GM18498 (cell line): ENCODE results near the gene SEC14L1.

Experiments
- ATAC-seq: cut with Tn5 transposase; IDR thresholded peaks from one replicate; pipeline ENCODE4 v1.9.1; 2021; ENCODE audit warnings: mild to moderate bottlenecking, moderate library complexity; ENCODE audit not compliant: unreplicated experiment

SEC14L1 gene

GRCh38 chr17:77188084-77189066 is 47.6 kb downstream of the SEC14L1 start:
- ATAC-seq, result no peak

GRCh38 chr17:77189148-77189547 is 48.4 kb downstream of the SEC14L1 start:
- ATAC-seq, result peak; percentile 74

DNA sequence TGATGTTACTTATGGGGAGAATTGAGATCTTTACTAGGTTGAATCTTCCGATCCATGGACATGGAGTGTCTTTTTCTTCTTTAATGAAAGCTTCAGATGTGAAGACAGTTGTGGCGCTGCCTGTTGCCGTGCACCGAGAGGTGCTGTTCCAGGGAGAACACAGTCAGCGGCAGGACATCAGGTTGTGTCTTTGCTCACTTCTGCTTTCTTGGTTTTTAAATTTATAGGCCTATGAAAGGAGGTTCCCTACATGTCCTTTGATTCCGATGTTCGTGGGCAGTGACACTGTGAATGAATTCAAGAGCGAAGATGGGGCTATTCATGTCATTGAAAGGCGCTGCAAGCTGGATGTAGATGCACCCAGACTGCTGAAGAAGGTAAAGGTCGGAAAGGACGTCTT is 49.8 kb downstream of the SEC14L1 start:
- ATAC-seq, result no peak

DNA sequence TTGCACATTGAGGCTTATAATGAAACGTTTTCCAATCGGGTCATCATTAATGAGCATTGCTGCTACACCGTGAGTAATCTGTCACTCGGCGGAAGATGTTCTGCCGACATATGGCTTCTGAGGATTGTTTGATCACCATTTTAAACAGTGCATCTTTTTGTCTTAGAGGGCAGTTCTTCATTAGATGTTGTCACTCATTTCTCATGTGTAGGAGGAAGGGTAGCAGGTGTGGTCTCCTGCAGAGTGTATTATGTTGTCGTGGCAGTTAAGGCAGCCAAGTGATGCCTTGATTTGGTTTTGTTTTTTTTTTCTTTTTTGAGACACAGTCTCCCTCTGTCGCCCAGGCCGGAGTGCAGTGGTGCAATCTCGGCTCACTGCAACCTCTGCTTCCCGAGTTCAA is 50.5 kb downstream of the SEC14L1 start:
- no peak for ATAC-seq

DNA sequence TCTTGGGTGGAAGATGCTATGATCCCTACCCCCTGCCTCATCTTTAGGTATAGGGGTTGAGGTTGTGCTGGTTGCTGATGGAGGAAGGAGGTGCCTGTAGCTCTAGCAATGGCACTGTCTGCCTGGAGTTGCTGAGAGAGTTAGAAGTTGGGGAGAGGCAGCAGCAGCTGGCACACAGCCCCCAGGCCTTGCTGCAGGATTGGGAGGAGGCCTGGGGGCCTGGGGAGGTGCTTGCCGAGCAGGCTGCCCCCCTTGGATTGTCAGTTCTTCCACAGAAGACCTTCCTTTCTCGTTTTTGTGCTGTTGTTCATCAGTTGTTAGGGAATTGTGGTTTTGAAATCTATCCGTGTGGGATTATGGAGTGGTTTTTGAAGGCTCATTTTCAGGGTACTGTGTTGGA is 52.9 kb downstream of the SEC14L1 start:
- no peak for ATAC-seq

DNA sequence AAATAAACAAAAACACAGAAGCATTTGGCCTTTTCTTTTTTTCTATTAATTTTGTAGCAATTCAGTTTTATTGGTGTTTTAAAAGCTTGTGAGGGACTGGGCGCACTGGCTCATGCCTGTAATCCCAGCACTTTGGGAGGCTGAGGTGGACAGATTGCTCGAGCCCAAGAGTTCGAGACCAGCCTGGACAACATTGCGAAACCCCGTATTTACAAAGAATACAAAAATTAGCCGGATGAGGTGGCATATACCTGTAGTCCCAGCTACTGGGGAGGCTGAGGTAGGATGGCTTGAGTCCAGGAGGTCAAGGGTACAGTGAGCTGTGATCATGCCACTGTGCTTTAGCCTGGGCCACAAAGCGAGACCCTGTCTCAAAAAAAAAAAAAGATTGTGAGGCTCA is 53.4 kb downstream of the SEC14L1 start:
- no peak for ATAC-seq

DNA sequence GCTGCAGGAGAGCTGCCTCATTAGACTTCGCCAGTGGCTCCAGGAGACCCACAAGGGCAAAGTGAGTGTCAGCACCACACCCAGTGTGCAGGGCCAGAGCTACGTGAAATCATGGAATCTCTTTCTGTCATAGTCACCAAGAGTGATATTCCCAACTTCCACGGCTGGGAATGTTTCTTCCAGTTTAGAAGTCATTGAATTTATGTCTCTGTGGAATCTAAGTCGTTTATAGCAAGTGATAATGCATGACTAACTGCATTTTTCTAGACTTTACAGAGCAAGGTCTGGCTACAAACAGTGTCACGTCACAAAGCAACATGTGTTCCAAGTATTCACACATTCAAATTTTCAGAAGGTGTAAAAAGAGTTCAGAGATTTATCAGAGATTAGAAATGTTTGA is 55.5 kb downstream of the SEC14L1 start:
- no peak for ATAC-seq

DNA sequence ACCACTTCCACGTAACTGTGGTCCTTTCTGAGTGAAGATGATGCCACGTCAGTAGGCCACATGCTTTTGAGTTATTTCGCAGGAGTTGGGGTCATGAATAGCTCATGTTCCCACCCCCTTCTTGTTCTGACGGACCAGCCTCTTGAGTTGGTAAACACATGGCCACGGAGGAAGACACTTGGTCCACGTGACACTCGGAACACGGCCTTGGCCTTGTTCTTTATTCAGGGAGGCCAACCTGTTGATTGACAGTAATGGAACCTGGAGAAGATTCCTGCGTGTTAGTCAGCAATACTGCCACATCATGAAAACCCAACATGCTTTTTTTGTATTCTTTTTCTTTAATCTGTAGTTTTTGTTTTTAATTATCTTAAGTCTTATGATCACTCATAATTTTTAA is 56.3 kb downstream of the SEC14L1 start:
- ATAC-seq, result no peak

GRCh38 chr17:77200711-77201110 is 59.9 kb downstream of the SEC14L1 start:
- no peak for ATAC-seq

DNA sequence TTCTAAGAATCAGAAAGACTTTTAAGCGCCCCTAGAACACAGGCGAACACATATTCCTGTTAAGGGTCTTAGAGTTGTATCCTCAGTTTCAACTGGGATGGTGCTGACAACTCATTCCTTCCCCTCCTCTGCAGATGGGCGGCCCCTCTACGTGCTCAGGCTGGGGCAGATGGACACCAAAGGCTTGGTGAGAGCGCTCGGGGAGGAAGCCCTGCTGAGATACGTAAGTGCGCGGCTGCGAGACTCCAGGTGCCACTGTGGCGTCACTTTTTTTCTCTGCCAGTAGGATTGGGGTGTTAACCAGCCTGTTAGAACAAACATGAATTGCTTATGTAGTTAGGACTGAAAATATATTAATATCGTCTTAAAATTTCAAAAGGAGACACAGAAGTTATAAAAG is 62.7 kb downstream of the SEC14L1 start:
- ATAC-seq, result no peak

GRCh38 chr17:77203846-77204245 is 63.1 kb downstream of the SEC14L1 start:
- no peak for ATAC-seq

DNA sequence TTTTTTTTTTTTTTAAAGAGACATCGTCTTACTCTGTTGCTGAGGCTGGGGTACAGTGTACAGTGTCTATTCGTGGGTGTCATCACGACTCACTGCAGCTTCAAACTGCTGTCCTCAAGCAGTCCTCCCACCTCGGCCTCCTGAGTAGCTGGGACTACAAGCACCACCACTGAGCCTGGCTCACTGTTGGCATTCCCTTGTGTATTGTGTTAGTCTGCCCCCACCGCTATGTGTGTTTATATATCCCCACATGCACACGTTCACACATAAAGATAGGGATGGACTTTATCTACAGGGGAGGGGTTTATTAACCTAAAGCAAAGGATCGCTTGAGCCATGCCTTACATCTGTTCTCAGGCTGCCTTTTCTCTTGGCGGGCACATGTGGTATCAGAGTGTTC is 63.8 kb downstream of the SEC14L1 start:
- ATAC-seq, result no peak

DNA sequence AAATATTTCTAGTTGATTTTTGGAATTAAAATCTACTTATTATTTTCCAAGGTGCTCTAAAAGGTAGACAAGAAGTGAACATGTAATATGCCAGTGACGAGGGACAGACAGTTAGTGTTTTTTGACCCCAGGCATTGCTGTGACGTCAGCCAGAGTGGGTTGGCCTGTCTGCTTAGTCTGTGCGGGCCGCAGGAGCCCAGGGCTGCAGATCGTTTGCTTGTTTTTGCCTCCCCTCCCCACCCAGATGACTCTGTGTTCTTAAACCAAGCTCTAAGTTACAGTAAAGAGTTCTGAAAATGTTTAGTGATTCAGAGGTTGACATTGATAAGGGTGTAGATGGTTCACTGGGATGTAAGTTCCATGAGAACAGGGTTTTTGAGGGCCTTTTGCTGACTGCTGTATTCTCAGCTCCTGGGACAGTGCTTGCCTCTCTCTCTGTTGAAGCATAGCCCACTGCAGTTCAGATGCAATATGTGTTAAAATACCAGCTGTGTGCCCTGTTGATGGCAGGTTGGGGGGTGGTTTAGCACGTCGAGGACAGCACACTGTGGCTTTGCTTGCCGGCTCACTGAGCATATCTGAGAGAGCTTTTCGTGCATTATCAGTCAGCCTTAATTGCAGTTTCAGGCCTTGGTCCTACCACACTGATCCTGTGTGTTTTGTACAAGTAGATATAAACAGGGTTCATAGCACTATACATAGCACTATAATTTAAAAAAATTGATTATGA is 64.8 kb downstream of the SEC14L1 start:
- ATAC-seq, result no peak

- no peak for ATAC-seq
These were observed 65.6 kb downstream of the SEC14L1 start for GRCh38 chr17:77206158-77206956.

- no peak for ATAC-seq
These were observed 67.0 kb downstream of the SEC14L1 start for GRCh38 chr17:77207689-77208216.

DNA sequence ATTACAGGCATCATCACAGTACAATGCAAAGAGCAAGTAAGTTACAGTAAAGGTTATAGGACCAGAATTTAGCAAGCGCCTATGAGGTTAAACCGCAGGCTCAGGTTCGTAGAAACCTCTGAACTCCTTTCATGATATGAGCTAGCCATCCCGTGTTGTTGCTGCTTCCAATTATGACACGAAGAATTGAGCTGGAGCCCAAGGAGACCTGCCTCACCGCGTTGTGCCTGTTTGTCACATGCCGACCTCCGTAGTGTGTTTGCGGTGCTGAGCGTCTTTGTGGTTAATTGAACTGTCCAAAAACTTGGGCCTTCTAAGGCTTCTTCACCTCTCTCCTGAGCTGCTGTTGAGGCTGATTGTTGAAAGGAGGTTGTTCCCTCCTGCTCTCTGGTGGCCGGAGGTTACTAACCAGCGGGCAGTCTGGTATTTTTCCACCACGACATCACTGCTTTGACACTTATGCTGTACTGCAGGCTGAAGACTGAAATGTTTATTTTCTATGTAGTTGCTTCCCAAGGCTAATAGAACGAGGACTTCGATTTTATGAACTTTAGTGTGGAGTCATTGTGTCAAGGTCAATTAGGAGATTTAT is 67.5 kb downstream of the SEC14L1 start:
- ATAC-seq, result no peak

- no peak for ATAC-seq
These were observed 68.1 kb downstream of the SEC14L1 start for GRCh38 chr17:77208856-77209255.

- ATAC-seq, result no peak
These were observed 68.6 kb downstream of the SEC14L1 start for GRCh38 chr17:77209330-77209748.

GRCh38 chr17:77210331-77210730 is 69.6 kb downstream of the SEC14L1 start:
- no peak for ATAC-seq

DNA sequence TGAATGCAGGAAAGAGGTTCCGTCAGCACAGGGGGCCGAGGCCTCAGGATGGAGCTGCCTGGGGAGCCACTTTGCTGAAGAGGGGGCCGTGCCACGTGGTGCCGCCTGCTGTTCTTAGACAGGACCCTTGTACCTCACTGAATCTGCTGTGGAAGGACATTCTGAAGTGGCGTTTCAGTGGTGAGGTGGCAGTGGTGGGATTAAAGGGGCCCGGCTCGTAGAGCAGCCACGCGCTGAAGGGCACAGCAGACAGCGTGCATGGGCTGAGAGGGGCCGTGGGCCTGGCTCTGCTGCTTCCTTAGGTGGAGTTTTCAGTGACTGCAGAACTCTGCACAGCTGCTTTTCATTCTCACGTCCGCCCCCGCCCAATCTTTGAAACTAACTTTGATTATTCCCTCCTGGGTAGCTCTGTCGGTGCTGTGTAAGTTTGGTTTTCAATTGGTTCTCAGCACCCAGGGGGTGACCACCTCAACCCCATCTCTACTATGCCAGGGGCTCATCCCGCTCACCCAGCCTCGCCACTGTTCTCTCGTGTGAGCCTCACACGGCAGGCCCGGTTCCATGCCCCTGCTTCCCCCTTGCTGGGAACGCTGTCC is 70.3 kb downstream of the SEC14L1 start:
- ATAC-seq, result no peak
